Mesendoderm (in vitro differentiated cells): ENCODE data around the gene RASSF8.
A peak's percentile ranks its signal among the peaks of the same experiment; 100 is the strongest.

Source experiments
- DNase-seq: peaks from one replicate; pipeline ENCODE4 v3.0.0; 2013
- H2AK5ac ChIP-seq: 2 replicates; pipeline ENCODE4 v1.6.1; 2013; ENCODE audit warnings: low read length, inconsistent platforms
- H2BK120ac ChIP-seq: 2 replicates; pipeline ENCODE4 v1.6.1; 2013; ENCODE audit warnings: low read depth, mild to moderate bottlenecking, low read length, moderate library complexity, mixed read lengths
- H2BK15ac ChIP-seq: replicated peaks from 2 replicates; pipeline ENCODE4 v1.6.1; 2013; ENCODE audit warnings: low read depth, mild to moderate bottlenecking, moderate library complexity
- H2BK5ac ChIP-seq: 2 replicates; pipeline ENCODE4 v1.6.1; 2013; ENCODE audit warnings: low read length, inconsistent platforms
- H3K18ac ChIP-seq: 2 replicates; pipeline ENCODE4 v1.6.1; 2013; ENCODE audit warnings: mild to moderate bottlenecking, low read length, mixed read lengths
- H3K23ac ChIP-seq: one replicate; pipeline ENCODE4 v1.6.1; 2013; ENCODE audit warnings: low read length
- H3K27ac ChIP-seq: 2 replicates; pipeline ENCODE4 v1.5.1; 2013; ENCODE audit warnings: low read depth, mild to moderate bottlenecking, inconsistent platforms, low read length, moderate library complexity
- H3K27me3 ChIP-seq: 2 replicates; pipeline ENCODE4 v1.6.1; 2013; ENCODE audit warnings: low read length, control low read depth, mild to moderate bottlenecking, inconsistent platforms; ENCODE audit not compliant: insufficient read depth, poor library complexity
- H3K36me3 ChIP-seq: 2 replicates; pipeline ENCODE4 v1.6.1; 2013; ENCODE audit warnings: low read length, inconsistent platforms; ENCODE audit not compliant: control insufficient read depth, insufficient read depth
- H3K4ac ChIP-seq: one replicate; pipeline ENCODE4 v1.6.1; 2013; ENCODE audit warnings: low read depth, mild to moderate bottlenecking, low read length, moderate library complexity
- H3K4me1 ChIP-seq: 2 replicates; pipeline ENCODE4 v1.6.1; 2013; ENCODE audit warnings: low read depth, low read length, inconsistent platforms; ENCODE audit not compliant: control insufficient read depth
- H3K4me2 ChIP-seq: 2 replicates; pipeline ENCODE4 v1.6.1; 2013; ENCODE audit warnings: low read length
- H3K4me3 ChIP-seq: 2 replicates; pipeline ENCODE4 v1.5.1; 2013; ENCODE audit warnings: mild to moderate bottlenecking, low read length
- H3K56ac ChIP-seq: one replicate; pipeline ENCODE4 v1.6.1; 2013; ENCODE audit warnings: low read length
- H3K79me1 ChIP-seq: 2 replicates; pipeline ENCODE4 v1.6.1; 2013; ENCODE audit warnings: low read length, inconsistent platforms
- H3K79me2 ChIP-seq: 2 replicates; pipeline ENCODE4 v1.6.1; 2013; ENCODE audit warnings: mild to moderate bottlenecking, low read length; ENCODE audit not compliant: control insufficient read depth, insufficient read depth
- H3K9ac ChIP-seq: 2 replicates; pipeline ENCODE4 v1.6.1; 2013; ENCODE audit warnings: low read length, inconsistent platforms
- H4K5ac ChIP-seq: one replicate; pipeline ENCODE4 v1.6.1; 2013; ENCODE audit warnings: low read length
- H4K8ac ChIP-seq: one replicate; pipeline ENCODE4 v1.6.1; 2013; ENCODE audit warnings: low read depth, mild to moderate bottlenecking, control low read depth, low read length, moderate library complexity
- WGBS: extraction: QIAGEN DNeasy Blood & Tissue Kit; methylation state at CpG from one replicate; pipeline ENCODE4 v1.1.7; 2013; ENCODE audit warnings: low lambda C conversion rate, missing lambda C conversion rate; ENCODE audit not compliant: insufficient coverage; ENCODE audit errors: extremely low coverage; 5-methylcytosine and 5-hydroxymethylcytosine counted together

Gene RASSF8

DNA sequence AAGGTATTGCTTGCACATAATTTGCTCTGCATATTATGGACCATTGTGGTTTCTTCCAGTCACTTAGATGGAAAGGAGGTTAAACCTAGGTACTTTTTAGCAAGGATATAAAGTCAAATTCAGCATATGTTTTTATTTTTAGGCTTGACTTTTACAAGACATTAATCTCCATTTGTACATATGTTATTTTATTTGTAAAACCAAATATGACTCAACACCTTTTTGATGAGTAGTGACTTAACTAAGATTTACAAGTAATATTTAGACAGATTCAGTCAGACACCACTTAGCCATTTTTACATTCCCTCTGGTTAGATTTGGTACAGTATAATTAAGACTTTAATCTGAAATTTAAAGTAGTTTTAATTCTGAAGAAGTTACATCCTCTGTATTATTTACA is 111.3 kb downstream of the RASSF8 start:
- Histone ChIP-seq H3K27me3 (no peaks in the 10 kb centered on the region), H4K5ac (no peak overlapping the region), H3K4me2 (no peak overlapping the region), H3K36me3 (no peaks in the 10 kb centered on the region), H3K23ac (no peak overlapping the region), H3K9ac (no peak overlapping the region), H4K8ac (no peak overlapping the region), H3K27ac (no peak overlapping the region), H2BK15ac (no peak overlapping the region), H2AK5ac (no peak overlapping the region), H3K18ac (no peak overlapping the region), H3K79me1 (no peaks in the 10 kb centered on the region), H2BK120ac (no peak overlapping the region), H3K56ac (no peak overlapping the region), H3K79me2 (no peaks in the 10 kb centered on the region), H3K4ac (no peak overlapping the region), H3K4me1 (peaks cover 3% of the 10 kb centered on the region), H3K4me3 (no peak overlapping the region), H2BK5ac (no peak overlapping the region)
- DNase-seq = no peak

DNA sequence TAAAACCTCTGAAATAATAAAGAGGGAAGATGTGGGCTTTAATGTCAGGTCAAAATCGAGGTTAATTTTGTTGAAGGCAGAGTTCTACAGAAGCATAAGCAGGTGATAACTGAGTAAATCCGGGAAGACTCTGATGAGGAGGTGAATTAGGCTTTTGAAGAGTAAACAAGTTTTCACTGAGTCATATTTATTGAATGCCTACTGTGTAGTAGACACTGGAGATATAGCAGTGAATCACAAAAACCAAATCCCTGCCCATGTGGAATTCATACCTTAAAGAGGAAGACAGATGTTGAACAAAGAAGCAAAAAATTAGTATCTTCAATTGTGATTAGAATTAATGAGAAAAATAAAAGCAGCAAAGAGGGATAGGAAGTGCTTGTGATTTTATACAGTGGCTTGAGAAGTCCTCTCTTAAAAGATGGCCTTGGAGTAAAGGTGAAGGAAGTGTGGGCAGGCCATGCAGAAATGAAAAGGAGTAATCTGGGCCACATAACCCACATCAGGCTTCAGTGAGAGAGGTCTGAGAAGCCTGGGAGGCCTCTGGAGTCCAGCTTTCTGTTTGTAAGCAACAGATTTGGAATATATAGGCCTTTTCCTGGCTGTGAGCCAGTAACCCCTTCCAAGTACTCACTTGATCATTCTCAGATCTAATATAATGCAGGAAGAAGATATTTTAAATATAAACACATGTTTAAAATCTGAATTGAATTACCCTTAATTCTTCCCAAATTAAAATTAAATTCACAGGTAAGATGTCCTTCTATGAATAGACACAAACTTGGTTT is 119.6 kb downstream of the RASSF8 start:
- no peak for DNase-seq
- Histone ChIP-seq H3K4me3 (no peak overlapping the region), H3K23ac (no peak overlapping the region), H3K4me1 (no peaks in the 10 kb centered on the region), H2BK120ac (no peak overlapping the region), H3K56ac (no peak overlapping the region), H3K36me3 (no peaks in the 10 kb centered on the region), H3K18ac (no peak overlapping the region), H3K27me3 (no peaks in the 10 kb centered on the region), H3K9ac (no peak overlapping the region), H2AK5ac (no peak overlapping the region), H3K79me2 (no peaks in the 10 kb centered on the region), H2BK15ac (no peak overlapping the region), H3K4ac (peak overlapping the region; percentile 16), H3K4me2 (no peak overlapping the region), H4K8ac (no peak overlapping the region), H3K27ac (no peak overlapping the region), H2BK5ac (no peak overlapping the region), H3K79me1 (no peaks in the 10 kb centered on the region), H4K5ac (no peak overlapping the region)
- no CpG with 5 or more reads among the region's 2 CpGs for WGBS

DNA sequence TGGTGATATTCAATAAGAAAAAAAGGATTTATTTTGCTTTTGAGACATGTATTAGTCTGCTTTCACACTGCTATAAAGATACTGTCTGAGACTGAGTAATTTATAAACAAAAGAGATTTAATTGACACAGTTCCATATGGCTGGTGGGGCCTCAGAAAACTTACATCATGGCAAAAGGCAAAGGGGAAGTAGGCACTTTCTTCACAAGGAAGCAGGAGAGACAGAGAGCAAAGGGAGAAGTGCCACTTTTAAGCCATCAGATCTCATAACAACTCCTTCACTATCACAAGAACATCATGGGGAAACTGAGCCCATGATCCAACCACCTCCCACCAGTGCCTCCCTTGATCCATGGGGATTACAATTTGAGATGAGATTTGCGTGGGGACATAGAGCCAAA is 122.4 kb downstream of the RASSF8 start:
- Histone ChIP-seq H3K4me1 (no peaks in the 10 kb centered on the region), H2BK120ac (no peak overlapping the region), H4K8ac (no peak overlapping the region), H4K5ac (no peak overlapping the region), H3K56ac (no peak overlapping the region), H3K27me3 (no peaks in the 10 kb centered on the region), H3K23ac (no peak overlapping the region), H2AK5ac (no peak overlapping the region), H3K36me3 (no peaks in the 10 kb centered on the region), H2BK5ac (no peak overlapping the region), H3K4me3 (no peak overlapping the region), H3K4me2 (no peak overlapping the region), H3K18ac (no peak overlapping the region), H3K9ac (no peak overlapping the region), H3K79me1 (no peaks in the 10 kb centered on the region), H3K4ac (no peak overlapping the region), H3K79me2 (no peaks in the 10 kb centered on the region), H3K27ac (no peak overlapping the region), H2BK15ac (no peak overlapping the region)
- DNase-seq = no peak
- WGBS = no CpG with 5 or more reads among the region's 1 CpG

DNA sequence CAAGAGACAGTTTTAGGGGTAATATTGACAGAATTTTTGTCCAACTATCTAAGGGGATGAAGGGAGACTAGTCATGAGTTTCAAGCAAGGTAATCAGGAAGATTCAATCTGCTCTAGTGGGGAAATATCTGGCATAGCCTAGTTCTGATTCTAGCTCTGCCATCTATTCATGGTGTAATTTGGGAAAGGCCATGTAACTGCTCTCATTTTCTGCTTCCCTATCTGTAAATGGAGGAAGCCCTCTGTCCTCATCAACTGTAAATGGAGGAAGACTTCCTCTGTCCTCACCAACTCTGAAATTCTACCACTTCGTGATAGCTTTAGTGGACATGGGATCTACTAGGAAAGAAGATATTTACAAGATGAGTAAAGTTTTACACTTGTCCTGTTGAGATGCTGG is 128.5 kb downstream of the RASSF8 start:
- Histone ChIP-seq H4K8ac (no peak overlapping the region), H4K5ac (no peak overlapping the region), H2BK5ac (no peak overlapping the region), H2BK15ac (no peak overlapping the region), H3K4ac (no peak overlapping the region), H3K4me1 (peaks cover 2% of the 10 kb centered on the region), H3K4me3 (no peak overlapping the region), H2BK120ac (no peak overlapping the region), H3K18ac (no peak overlapping the region), H3K79me1 (no peaks in the 10 kb centered on the region), H3K79me2 (no peaks in the 10 kb centered on the region), H3K4me2 (no peak overlapping the region), H3K9ac (no peak overlapping the region), H3K36me3 (no peaks in the 10 kb centered on the region), H3K56ac (no peak overlapping the region), H2AK5ac (no peak overlapping the region), H3K23ac (no peak overlapping the region), H3K27ac (no peak overlapping the region), H3K27me3 (no peaks in the 10 kb centered on the region)
- DNase-seq = no peak
- WGBS = no CpG with 5 or more reads among the region's 1 CpG

DNA sequence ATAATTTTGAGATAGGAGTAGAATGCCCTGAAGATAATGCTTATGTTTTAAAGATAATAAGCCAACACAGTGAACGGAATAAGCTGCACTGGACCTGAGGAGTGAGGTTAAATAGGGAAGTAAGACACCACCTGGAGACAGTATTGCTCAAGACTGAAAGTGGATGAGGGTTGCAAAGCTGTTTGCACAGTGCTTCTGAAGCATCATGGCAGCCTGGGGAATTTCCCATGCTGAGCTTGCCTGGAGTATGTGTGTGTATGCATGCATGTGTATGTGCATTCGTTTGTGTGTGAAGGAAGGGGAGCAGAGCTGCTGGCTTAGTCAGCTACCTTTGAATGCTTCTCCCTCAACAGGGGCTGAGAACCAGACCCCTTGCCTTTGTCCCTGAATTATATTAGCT is 130.5 kb downstream of the RASSF8 start:
- H3K4me1 ChIP-seq = peaks cover 2% of the 10 kb centered on the region
- DNase-seq = no peak

More for the DNA sequence above, 130.5 kb downstream of the RASSF8 start:
- Histone ChIP-seq H3K27me3 (no peaks in the 10 kb centered on the region), H2BK15ac (no peak overlapping the region), H3K79me1 (no peaks in the 10 kb centered on the region), H3K4ac (no peak overlapping the region), H3K36me3 (no peaks in the 10 kb centered on the region), H3K4me3 (no peak overlapping the region), H4K5ac (no peak overlapping the region), H2AK5ac (no peak overlapping the region), H3K18ac (no peak overlapping the region), H3K4me2 (no peak overlapping the region), H2BK5ac (no peak overlapping the region), H3K27ac (no peak overlapping the region), H2BK120ac (no peak overlapping the region), H4K8ac (no peak overlapping the region), H3K9ac (no peak overlapping the region), H3K79me2 (no peaks in the 10 kb centered on the region), H3K56ac (no peak overlapping the region), H3K23ac (no peak overlapping the region)
- WGBS = no CpG with 5 or more reads among the region's 2 CpGs
